OCI-LY3 (cell line): ENCODE measurements around the gene CCR7.

Source experiments
- H2AFZ ChIP-seq: fragments of 200-600, 300-600 bp; shearing (Covaris generic); 2 replicates; pipeline ENCODE4 v1.6.0; 2014; ENCODE audit warnings: antibody characterized with exemption, low read depth, low read length
- H3K27ac ChIP-seq: fragments of 200-600, 300-600 bp; sonication (generic); 2 replicates; pipeline ENCODE4 v1.5.1; 2014; ENCODE audit warnings: mild to moderate bottlenecking, low read length, moderate library complexity, mixed read lengths
- H3K27me3 ChIP-seq: fragments of 200-600, 300-600 bp; sonication (generic); 2 replicates; pipeline ENCODE4 v1.6.1; 2014; ENCODE audit warnings: low read depth, low read length, mixed read lengths
- H3K36me3 ChIP-seq: fragments of 200-600, 300-600 bp; sonication (generic); replicated peaks from 2 replicates; pipeline ENCODE3; 2014; ENCODE audit warnings: low read depth, low read length, mixed read lengths
- H3K4me1 ChIP-seq: fragments of 300-600, 200-600 bp; sonication (generic); 2 replicates; pipeline ENCODE4 v1.6.1; 2014; ENCODE audit warnings: low read length, mixed read lengths
- H3K4me2 ChIP-seq: fragments of 200-600, 300-600 bp; sonication (generic); 2 replicates; pipeline ENCODE4 v1.6.1; 2014; ENCODE audit warnings: low read length, mixed read lengths
- H3K4me3 ChIP-seq: fragments of 300-600, 200-600 bp; sonication (generic); 2 replicates; pipeline ENCODE4 v1.5.1; 2014; ENCODE audit warnings: antibody characterized with exemption, mild to moderate bottlenecking, low read length, moderate library complexity
- H3K79me2 ChIP-seq: fragments of 300-600, 200-600 bp; shearing (Covaris generic); 2 replicates; pipeline ENCODE4 v1.6.1; 2014; ENCODE audit warnings: mild to moderate bottlenecking, low read length, mixed read lengths
- H3K9ac ChIP-seq: fragments of 300-600, 200-600 bp; shearing (Covaris generic); 2 replicates; pipeline ENCODE4 v1.6.0; 2014; ENCODE audit warnings: mild to moderate bottlenecking, low read length, moderate library complexity
- H3K9me3 ChIP-seq: fragments of 200-600, 300-600 bp; shearing (Covaris generic); 2 replicates; pipeline ENCODE4 v1.6.1; 2014; ENCODE audit warnings: low read length, mixed read lengths; ENCODE audit not compliant: insufficient read depth
- H4K20me1 ChIP-seq: fragments of 200-600, 300-600 bp; sonication (generic); 2 replicates; pipeline ENCODE4 v1.6.1; 2016; ENCODE audit warnings: low read length, mixed read lengths; ENCODE audit not compliant: insufficient read depth
- EZH2phosphoT487 ChIP-seq: fragments of 200-600 bp; shearing (Covaris generic); IDR thresholded peaks from 2 replicates; pipeline ENCODE4 v1.6.1; 2018; ENCODE audit warnings: antibody characterized with exemption, mixed run types, low read depth
- TF ChIP-seq, protein P1 (sequence below): fragments of 200-600, 300-600 bp; sonication (generic); IDR thresholded peaks from 2 replicates; pipeline ENCODE4 v1.5.1; 2014; ENCODE audit warnings: antibody characterized with exemption, low read length, low read depth

CCR7 gene

GRCh38 chr17:40560592-40561293, 4.5 kb downstream of the CCR7 start:
- peak overlapping the region; percentile 99 for H3K27ac ChIP-seq
- H3K9ac ChIP-seq = peak overlapping the region; percentile 99
- TF ChIP-seq EZH2phosphoT487 = peak; percentile 58; the same call in 1 of the 2 replicates
- TF ChIP-seq, protein P1, sequence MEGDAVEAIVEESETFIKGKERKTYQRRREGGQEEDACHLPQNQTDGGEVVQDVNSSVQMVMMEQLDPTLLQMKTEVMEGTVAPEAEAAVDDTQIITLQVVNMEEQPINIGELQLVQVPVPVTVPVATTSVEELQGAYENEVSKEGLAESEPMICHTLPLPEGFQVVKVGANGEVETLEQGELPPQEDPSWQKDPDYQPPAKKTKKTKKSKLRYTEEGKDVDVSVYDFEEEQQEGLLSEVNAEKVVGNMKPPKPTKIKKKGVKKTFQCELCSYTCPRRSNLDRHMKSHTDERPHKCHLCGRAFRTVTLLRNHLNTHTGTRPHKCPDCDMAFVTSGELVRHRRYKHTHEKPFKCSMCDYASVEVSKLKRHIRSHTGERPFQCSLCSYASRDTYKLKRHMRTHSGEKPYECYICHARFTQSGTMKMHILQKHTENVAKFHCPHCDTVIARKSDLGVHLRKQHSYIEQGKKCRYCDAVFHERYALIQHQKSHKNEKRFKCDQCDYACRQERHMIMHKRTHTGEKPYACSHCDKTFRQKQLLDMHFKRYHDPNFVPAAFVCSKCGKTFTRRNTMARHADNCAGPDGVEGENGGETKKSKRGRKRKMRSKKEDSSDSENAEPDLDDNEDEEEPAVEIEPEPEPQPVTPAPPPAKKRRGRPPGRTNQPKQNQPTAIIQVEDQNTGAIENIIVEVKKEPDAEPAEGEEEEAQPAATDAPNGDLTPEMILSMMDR = 0 out of 2 replicates have a peak, but pooled peaks have one; percentile 3
- no peaks in the 10 kb centered on the region for H3K27me3 ChIP-seq
- H3K9me3 ChIP-seq = no peaks in the 10 kb centered on the region
- H2AFZ ChIP-seq = no peak overlapping the region
- peaks cover 54% of the 10 kb centered on the region for H3K4me1 ChIP-seq
- H3K36me3 ChIP-seq = peaks cover 90% of the 10 kb centered on the region
- H3K79me2 ChIP-seq = peaks cover 95% of the 10 kb centered on the region
- peak overlapping the region; percentile 94 for H3K4me2 ChIP-seq
- peak overlapping the region; percentile 98 for H3K4me3 ChIP-seq
- H4K20me1 ChIP-seq = peaks cover 78% of the 10 kb centered on the region

- H3K4me3 ChIP-seq = peak overlapping the region; percentile 98
- peaks cover 61% of the 10 kb centered on the region for H3K4me1 ChIP-seq
- TF ChIP-seq EZH2phosphoT487 = no peak
- TF ChIP-seq, protein P1 = peak; percentile 88
- H2AFZ ChIP-seq = no peak overlapping the region
- no peaks in the 10 kb centered on the region for H3K27me3 ChIP-seq
- peak overlapping the region; percentile 99 for H3K9ac ChIP-seq
- no peaks in the 10 kb centered on the region for H3K9me3 ChIP-seq
- peaks cover 93% of the 10 kb centered on the region for H3K79me2 ChIP-seq
- H3K4me2 ChIP-seq = peak overlapping the region; percentile 94
- H3K36me3 ChIP-seq = peaks cover 95% of the 10 kb centered on the region
- H3K27ac ChIP-seq = peak overlapping the region; percentile 99
- H4K20me1 ChIP-seq = peaks cover 85% of the 10 kb centered on the region
Observed at GRCh38 chr17:40559954-40560591, 5.2 kb downstream of the CCR7 start.

- peak overlapping the region; percentile 99 for H3K9ac ChIP-seq
- H3K79me2 ChIP-seq = peaks cover 93% of the 10 kb centered on the region
- peak overlapping the region; percentile 98 for H3K4me3 ChIP-seq
- TF ChIP-seq, protein P1 = no peak
- no peak for TF ChIP-seq EZH2phosphoT487
- peaks cover 66% of the 10 kb centered on the region for H3K4me1 ChIP-seq
- H2AFZ ChIP-seq = no peak overlapping the region
- H3K27ac ChIP-seq = peak overlapping the region; percentile 99
- H3K9me3 ChIP-seq = no peaks in the 10 kb centered on the region
- H4K20me1 ChIP-seq = peaks cover 86% of the 10 kb centered on the region
- peak overlapping the region; percentile 94 for H3K4me2 ChIP-seq
- H3K36me3 ChIP-seq = peaks cover 95% of the 10 kb centered on the region
- H3K27me3 ChIP-seq = no peaks in the 10 kb centered on the region
Observed at GRCh38 chr17:40559564-40559916, 5.7 kb downstream of the CCR7 start.

DNA sequence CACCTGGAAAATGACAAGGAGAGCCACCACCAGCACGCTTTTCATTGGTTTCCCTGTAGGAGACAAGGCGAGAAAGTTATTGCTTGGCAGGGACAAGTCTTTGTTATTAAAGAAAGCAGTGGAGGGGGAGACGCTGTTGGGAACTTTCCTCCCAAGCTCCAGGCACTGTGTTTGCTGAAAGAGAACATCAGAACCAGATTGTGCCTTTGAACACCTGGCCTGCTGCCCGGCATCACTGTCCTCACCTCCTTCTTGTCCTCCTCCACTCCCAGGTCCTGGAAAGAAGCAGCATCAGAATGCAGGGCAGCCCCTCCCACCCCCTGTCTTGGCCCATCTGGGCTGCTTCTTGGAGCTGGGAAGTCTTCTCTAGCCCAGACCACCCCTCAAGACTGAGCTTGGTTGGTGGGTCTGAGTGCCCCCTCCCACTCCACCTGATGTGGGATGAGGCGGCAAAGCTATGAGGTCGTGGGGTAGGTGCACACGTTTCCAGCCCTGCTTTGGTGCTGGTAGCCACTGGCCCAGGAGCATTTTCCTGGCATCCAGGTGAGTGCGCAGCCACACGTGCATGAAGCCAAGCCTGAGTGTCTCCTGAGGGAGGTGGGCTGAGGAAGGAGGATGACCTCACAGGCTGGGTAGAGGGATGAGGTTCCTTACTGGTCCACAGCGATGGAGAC, 6.2 kb downstream of the CCR7 start:
- Histone ChIP-seq H3K4me1 (peaks cover 71% of the 10 kb centered on the region), H3K9ac (peak overlapping the region; percentile 99; the same call in 1 of the 2 replicates), H3K27ac (peak overlapping the region; percentile 99), H3K9me3 (no peaks in the 10 kb centered on the region), H3K36me3 (peaks cover 95% of the 10 kb centered on the region), H2AFZ (no peak overlapping the region), H3K4me3 (peak overlapping the region; percentile 98; the same call in 1 of the 2 replicates), H4K20me1 (peaks cover 89% of the 10 kb centered on the region), H3K27me3 (no peaks in the 10 kb centered on the region), H3K4me2 (peak overlapping the region; percentile 94), H3K79me2 (peaks cover 92% of the 10 kb centered on the region)
- TF ChIP-seq, protein P1 = no peak
- no peak for TF ChIP-seq EZH2phosphoT487
